ENCODE measurements around the gene SLC25A1.

The SLC25A1 gene

DNA sequence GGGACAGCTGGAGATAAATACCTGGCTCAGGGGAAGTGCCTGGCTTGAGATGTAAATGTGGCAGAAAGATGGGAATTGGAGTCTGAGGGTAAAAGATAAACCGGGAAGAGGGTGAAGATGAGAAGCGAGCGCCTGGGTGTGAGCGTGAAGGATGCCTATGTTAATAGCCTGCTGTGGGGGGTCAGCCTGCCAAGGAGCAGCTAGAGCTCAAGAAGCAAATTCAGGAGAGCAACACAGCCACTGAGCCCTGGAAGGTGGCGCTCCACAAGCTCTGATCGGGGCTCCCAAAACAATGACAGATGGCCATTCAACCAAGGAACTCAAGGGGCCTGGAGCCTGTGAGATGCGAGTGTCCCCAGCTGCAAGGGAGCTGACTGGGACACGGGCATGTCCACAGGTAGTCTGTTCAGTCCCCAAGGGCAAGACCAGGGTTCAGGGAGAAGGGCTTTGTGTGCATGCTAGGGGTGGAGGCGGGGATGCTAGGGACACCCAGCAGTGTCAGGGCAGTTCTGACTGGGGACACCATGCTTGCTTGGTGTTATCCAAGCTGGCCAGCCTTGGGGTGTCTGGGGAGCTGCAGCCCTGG lies 31.2 kb downstream of the SLC25A1 start:
- TF ChIP-seq, protein P1, sequence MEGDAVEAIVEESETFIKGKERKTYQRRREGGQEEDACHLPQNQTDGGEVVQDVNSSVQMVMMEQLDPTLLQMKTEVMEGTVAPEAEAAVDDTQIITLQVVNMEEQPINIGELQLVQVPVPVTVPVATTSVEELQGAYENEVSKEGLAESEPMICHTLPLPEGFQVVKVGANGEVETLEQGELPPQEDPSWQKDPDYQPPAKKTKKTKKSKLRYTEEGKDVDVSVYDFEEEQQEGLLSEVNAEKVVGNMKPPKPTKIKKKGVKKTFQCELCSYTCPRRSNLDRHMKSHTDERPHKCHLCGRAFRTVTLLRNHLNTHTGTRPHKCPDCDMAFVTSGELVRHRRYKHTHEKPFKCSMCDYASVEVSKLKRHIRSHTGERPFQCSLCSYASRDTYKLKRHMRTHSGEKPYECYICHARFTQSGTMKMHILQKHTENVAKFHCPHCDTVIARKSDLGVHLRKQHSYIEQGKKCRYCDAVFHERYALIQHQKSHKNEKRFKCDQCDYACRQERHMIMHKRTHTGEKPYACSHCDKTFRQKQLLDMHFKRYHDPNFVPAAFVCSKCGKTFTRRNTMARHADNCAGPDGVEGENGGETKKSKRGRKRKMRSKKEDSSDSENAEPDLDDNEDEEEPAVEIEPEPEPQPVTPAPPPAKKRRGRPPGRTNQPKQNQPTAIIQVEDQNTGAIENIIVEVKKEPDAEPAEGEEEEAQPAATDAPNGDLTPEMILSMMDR (IDR thresholded peaks at IDR 0.05) = no peak
- DNase-seq = no peak
- H3K27ac Mint-ChIP-seq = no peak overlapping the region
- no peaks in the 10 kb centered on the region for H3K36me3 Mint-ChIP-seq (ENCODE audit: low read depth)
- H3K9me3 Mint-ChIP-seq = peaks cover 14% of the 10 kb centered on the region
- peaks cover 27% of the 10 kb centered on the region for H3K4me1 Mint-ChIP-seq
- peaks cover 72% of the 10 kb centered on the region for H3K27me3 Mint-ChIP-seq (ENCODE audit: low read depth, poor library complexity)
- no peak overlapping the region for H3K4me3 Mint-ChIP-seq

GRCh38 chr22:19146215-19146968 lies 32.1 kb downstream of the SLC25A1 start:
- H3K27ac Mint-ChIP-seq = no peak overlapping the region
- no peak for DNase-seq
- peaks cover 6% of the 10 kb centered on the region for H3K9me3 Mint-ChIP-seq
- peaks cover 63% of the 10 kb centered on the region for H3K27me3 Mint-ChIP-seq (ENCODE audit: low read depth, poor library complexity)
- peaks cover 27% of the 10 kb centered on the region for H3K4me1 Mint-ChIP-seq
- H3K4me3 Mint-ChIP-seq = no peak overlapping the region
- peaks cover 2% of the 10 kb centered on the region for H3K36me3 Mint-ChIP-seq (ENCODE audit: low read depth)
- TF ChIP-seq, protein P1 (IDR thresholded peaks at IDR 0.05) = no peak

DNA sequence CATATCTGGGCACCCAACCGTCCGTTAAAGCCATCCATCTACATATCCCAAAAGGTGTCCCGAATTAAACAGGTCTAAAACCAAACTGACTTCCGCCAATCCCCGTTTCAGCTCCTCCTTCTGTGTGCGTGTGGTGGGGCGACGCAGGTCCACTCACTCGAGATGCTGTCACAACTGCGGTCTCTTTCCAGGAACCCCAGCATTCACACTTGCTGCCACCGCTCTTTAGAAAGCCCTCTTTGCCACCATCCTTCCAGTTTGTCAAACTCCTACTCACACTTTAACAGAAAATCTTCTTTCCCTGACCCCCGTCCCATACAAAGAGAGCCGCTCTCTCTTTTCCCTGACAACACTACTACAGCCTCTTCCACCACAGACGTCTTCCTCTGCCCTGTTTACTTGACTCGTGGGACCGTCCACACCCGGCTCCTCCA lies 34.6 kb downstream of the SLC25A1 start:
- Mint-ChIP-seq H3K4me1 (peaks cover 23% of the 10 kb centered on the region), H3K27ac (peak overlapping the region; percentile 96), H3K27me3 (ENCODE audit: low read depth, poor library complexity) (peaks cover 46% of the 10 kb centered on the region), H3K9me3 (no peaks in the 10 kb centered on the region), H3K36me3 (ENCODE audit: low read depth) (peaks cover 17% of the 10 kb centered on the region), H3K4me3 (peak overlapping the region; percentile 96)
- DNase-seq = no peak
- TF ChIP-seq, protein P1 (IDR thresholded peaks at IDR 0.05) = no peak

DNA sequence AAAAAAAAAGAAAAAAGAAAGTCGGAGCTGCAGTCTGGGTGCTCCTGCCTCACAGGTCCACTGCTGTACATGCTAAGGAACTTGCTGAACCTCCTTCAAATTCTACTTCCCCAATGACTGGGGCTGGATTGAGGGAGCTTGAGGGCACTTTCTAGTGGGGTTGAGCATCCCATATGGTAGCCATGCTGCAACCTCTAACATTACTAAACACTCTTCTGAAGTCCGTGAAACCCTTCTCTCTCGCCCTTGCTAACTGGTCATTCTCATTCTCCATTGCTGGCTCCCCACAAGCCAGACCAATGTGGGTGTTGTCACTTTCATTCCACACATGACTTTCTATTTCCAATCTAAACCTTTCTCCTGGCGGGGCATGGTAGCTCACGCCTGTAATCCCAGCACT lies 35.3 kb downstream of the SLC25A1 start:
- no peak for DNase-seq
- peaks cover 39% of the 10 kb centered on the region for H3K27me3 Mint-ChIP-seq (ENCODE audit: low read depth, poor library complexity)
- H3K9me3 Mint-ChIP-seq = no peaks in the 10 kb centered on the region
- H3K27ac Mint-ChIP-seq = peak overlapping the region; percentile 73
- H3K36me3 Mint-ChIP-seq (ENCODE audit: low read depth) = peaks cover 17% of the 10 kb centered on the region
- H3K4me1 Mint-ChIP-seq = peaks cover 23% of the 10 kb centered on the region
- TF ChIP-seq, protein P1 (IDR thresholded peaks at IDR 0.05) = no peak
- H3K4me3 Mint-ChIP-seq = peak overlapping the region; percentile 96

DNA sequence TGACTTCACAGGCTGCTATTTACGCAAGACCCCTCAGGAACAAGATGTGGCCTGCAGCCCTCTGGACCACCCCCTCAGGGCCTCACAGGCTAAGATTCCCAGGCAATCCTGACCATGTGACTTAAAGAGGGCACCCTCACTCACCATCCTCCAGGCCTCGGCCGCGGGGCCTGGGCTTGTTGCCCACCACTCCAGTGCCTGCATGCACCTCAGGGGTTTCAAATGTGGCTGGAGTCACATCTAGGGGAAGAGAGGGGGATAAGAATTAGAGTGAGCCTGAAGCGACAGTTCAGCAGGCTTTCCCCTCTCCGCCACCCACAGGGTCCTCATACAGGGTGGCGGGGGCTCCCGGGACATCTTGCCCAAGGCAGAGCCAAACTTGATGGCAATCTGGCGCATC lies 36.1 kb downstream of the SLC25A1 start:
- TF ChIP-seq, protein P1 (IDR thresholded peaks at IDR 0.05) = no peak
- peaks cover 17% of the 10 kb centered on the region for H3K36me3 Mint-ChIP-seq (ENCODE audit: low read depth)
- peaks cover 30% of the 10 kb centered on the region for H3K27me3 Mint-ChIP-seq (ENCODE audit: low read depth, poor library complexity)
- no peak for DNase-seq
- peaks cover 23% of the 10 kb centered on the region for H3K4me1 Mint-ChIP-seq
- H3K4me3 Mint-ChIP-seq = peak overlapping the region; percentile 96
- no peak overlapping the region for H3K27ac Mint-ChIP-seq
- H3K9me3 Mint-ChIP-seq = no peaks in the 10 kb centered on the region
